ENCODE data around the gene STON1. TPM values are rescaled to one million over a fixed set of nuclear protein-coding genes. Genes with fewer than 3 reads are reported as not detected.
A peak's percentile ranks its signal among the peaks of the same experiment; 100 is the strongest.

The STON1 gene
- 0.88 and 2.9 TPM in 2 replicates for total RNA-seq

- H3K4me3 ChIP-seq (ENCODE audit: low read depth, low read length): peak within 1 kb of the TSS; percentile 59
- no peak for TF ChIP-seq CTCF (IDR thresholded peaks at IDR 0.05; ENCODE audit: insufficient read depth, low read length, poor library complexity, severe bottlenecking)
- no peak for DNase-seq (ENCODE audit: low read depth)
- no peaks in the 10 kb centered on the region for H3K36me3 ChIP-seq (ENCODE audit: control insufficient read depth, insufficient read depth, low read length)
- no peaks in the 10 kb centered on the region for H3K27me3 ChIP-seq (ENCODE audit: control insufficient read depth, insufficient read depth, low read length)
Observed at GRCh38 chr2:48530033-48530811, at the start of gene STON1. TSS of gene STON1 (plus strand) at chr2:48530154. CDS start at chr2:48580634, 50,480 bp downstream.

- DNase-seq (ENCODE audit: low read depth): no peak
- Histone ChIP-seq H3K4me3 (ENCODE audit: low read depth, low read length) (no peak overlapping the region), H3K36me3 (ENCODE audit: control insufficient read depth, insufficient read depth, low read length) (peaks cover 2% of the 10 kb centered on the region), H3K27me3 (ENCODE audit: control insufficient read depth, insufficient read depth, low read length) (no peaks in the 10 kb centered on the region)
- TF ChIP-seq CTCF (IDR thresholded peaks at IDR 0.05; ENCODE audit: insufficient read depth, low read length, poor library complexity, severe bottlenecking): no peak
Observed at GRCh38 chr2:48480526-48480925, 49.4 kb upstream of the STON1 start.

GRCh38 chr2:48482313-48482712, 47.6 kb upstream of the STON1 start:
- H3K36me3 ChIP-seq (ENCODE audit: control insufficient read depth, insufficient read depth, low read length): peaks cover 2% of the 10 kb centered on the region
- no peak for DNase-seq (ENCODE audit: low read depth)

GRCh38 chr2:48482769-48483168, 47.2 kb upstream of the STON1 start:
- Histone ChIP-seq H3K4me3 (ENCODE audit: low read depth, low read length) (no peak overlapping the region), H3K36me3 (ENCODE audit: control insufficient read depth, insufficient read depth, low read length) (peaks cover 2% of the 10 kb centered on the region), H3K27me3 (ENCODE audit: control insufficient read depth, insufficient read depth, low read length) (no peaks in the 10 kb centered on the region)
- no peak for TF ChIP-seq CTCF (IDR thresholded peaks at IDR 0.05; ENCODE audit: insufficient read depth, low read length, poor library complexity, severe bottlenecking)
- no peak for DNase-seq (ENCODE audit: low read depth)

More at GRCh38 chr2:48482313-48482712, 47.6 kb upstream of the STON1 start:
- Histone ChIP-seq H3K27me3 (ENCODE audit: control insufficient read depth, insufficient read depth, low read length) (no peaks in the 10 kb centered on the region), H3K4me3 (ENCODE audit: low read depth, low read length) (no peak overlapping the region)
- TF ChIP-seq CTCF (IDR thresholded peaks at IDR 0.05; ENCODE audit: insufficient read depth, low read length, poor library complexity, severe bottlenecking): no peak

GRCh38 chr2:48483506-48483905, 46.4 kb upstream of the STON1 start:
- Histone ChIP-seq H3K27me3 (ENCODE audit: control insufficient read depth, insufficient read depth, low read length) (no peaks in the 10 kb centered on the region), H3K36me3 (ENCODE audit: control insufficient read depth, insufficient read depth, low read length) (peaks cover 2% of the 10 kb centered on the region), H3K4me3 (ENCODE audit: low read depth, low read length) (no peak overlapping the region)
- no peak for DNase-seq (ENCODE audit: low read depth)
- no peak for TF ChIP-seq CTCF (IDR thresholded peaks at IDR 0.05; ENCODE audit: insufficient read depth, low read length, poor library complexity, severe bottlenecking)

GRCh38 chr2:48483916-48484315, 46.0 kb upstream of the STON1 start:
- Histone ChIP-seq H3K4me3 (ENCODE audit: low read depth, low read length) (no peak overlapping the region), H3K36me3 (ENCODE audit: control insufficient read depth, insufficient read depth, low read length) (peaks cover 2% of the 10 kb centered on the region), H3K27me3 (ENCODE audit: control insufficient read depth, insufficient read depth, low read length) (no peaks in the 10 kb centered on the region)
- no peak for TF ChIP-seq CTCF (IDR thresholded peaks at IDR 0.05; ENCODE audit: insufficient read depth, low read length, poor library complexity, severe bottlenecking)
- no peak for DNase-seq (ENCODE audit: low read depth)
